Dermis microvascular lymphatic vessel endothelial cell (primary cell): ENCODE results near the gene MYOG. TPM values are rescaled to one million over a fixed set of nuclear protein-coding genes. Genes with fewer than 3 reads are reported as not detected.

Experiments
- DNase-seq, 2 donors: peaks; one replicate each; pipeline versions ENCODE4 v3.0.0 to v3.0.0-alpha.2; 2010; ENCODE audit warnings: low read depth in 2 of 2
- total RNA-seq: library from RNA; depleted of rRNA; stranded (reverse); fragments of >200 nt; gene quantifications from 2 replicates; pipeline ENCODE4 v1.2.1, GENCODE V29; 2014

MYOG gene
- total RNA-seq, 1 donor from 2014 or later = not detected

- DNase-seq = peak in 1 of 2 donors; percentile 47
Measured at GRCh38 chr1:203046984-203047630, 38.7 kb downstream of the MYOG start.

DNA sequence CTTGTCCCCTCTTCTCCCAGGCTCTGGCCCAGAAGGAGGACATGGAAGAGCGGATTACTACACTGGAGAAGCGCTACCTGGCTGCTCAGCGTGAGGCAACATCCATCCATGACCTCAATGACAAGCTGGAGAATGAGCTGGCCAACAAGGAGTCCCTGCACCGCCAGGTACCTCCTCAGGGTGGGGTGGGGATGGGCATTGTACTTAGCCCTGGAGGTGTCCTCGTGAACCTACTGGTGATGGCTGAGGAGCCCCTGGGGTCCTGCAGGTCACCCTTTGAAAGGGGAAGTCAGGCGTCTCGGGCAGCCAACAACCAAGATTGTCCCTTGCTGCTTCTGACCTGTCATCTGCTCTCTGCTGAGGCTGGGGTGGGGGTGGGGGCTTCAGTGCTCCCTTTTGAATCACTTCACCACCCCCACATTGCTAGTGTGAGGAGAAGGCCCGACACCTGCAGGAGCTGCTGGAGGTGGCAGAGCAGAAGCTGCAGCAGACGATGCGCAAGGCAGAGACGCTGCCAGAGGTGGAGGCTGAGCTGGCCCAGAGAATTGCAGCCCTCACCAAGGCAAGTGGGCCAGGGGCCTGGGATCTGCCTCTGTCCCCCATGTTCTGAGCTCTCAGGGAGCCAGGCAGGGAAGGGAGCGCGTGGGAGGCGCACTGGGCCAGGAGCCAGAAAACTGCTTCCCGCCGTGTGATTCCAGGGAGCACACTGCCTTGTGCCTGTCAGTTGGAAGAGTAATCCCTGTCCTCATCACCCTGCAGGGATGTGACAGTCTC lies 39.8 kb downstream of the MYOG start:
- DNase-seq = no peak

DNA sequence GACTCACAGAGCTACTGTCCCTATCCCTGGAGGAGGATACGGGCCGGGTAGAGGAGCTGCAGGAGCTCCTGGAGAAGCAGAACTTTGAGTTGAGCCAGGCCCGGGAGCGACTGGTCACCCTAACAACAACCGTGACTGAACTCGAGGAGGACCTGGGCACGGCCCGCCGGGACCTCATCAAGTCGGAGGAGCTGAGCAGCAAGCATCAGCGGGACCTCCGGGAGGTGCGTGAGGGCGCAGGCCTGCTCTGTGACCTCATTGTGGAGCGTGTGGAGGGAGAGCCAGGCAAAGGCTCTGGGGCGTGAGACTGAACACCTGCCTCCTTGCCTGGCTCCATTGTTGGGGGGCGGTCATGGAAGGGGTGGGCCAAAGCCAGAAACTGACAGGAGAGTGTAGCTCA lies 40.5 kb downstream of the MYOG start:
- no peak for DNase-seq

DNA sequence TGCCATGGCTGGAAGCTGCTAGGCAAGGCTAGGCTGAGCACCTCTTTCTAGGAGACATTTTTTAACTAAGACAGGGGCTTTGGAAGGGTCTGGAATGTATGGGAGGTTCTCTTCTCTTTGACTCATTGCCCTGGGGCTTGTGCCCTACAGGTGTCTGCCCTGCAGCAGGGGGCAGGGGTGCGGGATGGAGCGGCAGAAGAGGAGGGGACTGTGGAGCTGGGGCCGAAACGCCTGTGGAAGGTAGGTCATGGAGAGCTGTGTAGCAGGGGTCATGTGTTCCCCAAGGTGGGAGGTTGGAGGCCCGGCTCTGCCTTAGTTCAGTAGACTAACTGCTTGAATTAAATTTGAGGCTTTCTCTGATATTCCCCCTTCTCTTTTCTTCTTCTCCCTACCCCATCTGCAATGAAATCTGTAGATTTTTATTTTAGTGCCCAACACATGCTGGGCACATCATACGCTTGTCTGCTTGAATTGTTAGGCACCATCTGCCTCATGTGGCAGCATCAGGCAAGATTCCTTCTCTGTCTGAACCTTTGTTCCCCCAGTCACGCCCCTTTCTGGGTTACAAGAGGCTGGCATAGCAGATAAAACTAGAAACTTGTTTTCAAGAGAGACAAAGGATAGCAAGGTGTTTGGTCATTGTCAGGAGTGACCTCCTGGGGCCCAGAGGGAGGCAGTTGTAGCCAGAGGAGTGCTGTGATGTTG lies 41.1 kb downstream of the MYOG start:
- no peak for DNase-seq

GRCh38 chr1:203043830-203044545 lies 41.8 kb downstream of the MYOG start:
- DNase-seq = no peak

- no peak for DNase-seq
Measured at GRCh38 chr1:203041351-203041932, 44.4 kb downstream of the MYOG start.

DNA sequence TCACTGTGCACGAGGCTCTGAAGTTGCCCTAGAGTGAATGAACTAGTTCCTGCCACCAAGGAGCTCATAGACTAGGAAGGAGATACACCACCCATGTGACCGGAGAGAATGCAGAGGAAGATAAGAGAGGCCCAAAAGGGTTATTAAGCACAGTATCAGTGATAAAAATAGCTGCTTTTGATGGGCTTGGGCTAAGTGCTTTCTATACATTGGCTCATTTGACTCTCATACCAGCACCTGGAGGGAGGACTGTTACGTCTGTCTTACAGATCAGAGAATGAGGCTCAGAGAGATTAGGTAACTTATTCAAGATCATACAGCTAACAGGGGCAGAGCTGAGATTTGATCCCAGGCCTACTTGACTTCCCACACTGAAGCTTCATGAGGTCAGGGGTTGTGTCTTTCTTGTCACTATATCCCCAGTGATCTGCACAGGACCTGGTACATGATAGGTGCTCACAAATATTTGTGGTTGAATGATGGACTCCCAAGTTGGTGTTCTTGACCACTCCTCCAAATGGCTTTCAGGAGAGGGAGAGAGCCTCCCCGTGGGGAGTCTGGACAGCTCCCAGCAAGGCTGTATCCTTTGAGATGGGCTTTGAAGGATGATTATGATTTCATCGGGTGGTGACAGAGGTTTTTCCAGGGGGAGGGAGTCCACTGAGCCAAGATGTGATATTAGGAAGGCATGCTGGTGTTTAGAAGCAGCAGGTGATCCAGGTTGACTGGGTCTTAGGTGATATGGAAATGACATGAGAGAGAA lies 45.1 kb downstream of the MYOG start:
- no peak for DNase-seq

DNA sequence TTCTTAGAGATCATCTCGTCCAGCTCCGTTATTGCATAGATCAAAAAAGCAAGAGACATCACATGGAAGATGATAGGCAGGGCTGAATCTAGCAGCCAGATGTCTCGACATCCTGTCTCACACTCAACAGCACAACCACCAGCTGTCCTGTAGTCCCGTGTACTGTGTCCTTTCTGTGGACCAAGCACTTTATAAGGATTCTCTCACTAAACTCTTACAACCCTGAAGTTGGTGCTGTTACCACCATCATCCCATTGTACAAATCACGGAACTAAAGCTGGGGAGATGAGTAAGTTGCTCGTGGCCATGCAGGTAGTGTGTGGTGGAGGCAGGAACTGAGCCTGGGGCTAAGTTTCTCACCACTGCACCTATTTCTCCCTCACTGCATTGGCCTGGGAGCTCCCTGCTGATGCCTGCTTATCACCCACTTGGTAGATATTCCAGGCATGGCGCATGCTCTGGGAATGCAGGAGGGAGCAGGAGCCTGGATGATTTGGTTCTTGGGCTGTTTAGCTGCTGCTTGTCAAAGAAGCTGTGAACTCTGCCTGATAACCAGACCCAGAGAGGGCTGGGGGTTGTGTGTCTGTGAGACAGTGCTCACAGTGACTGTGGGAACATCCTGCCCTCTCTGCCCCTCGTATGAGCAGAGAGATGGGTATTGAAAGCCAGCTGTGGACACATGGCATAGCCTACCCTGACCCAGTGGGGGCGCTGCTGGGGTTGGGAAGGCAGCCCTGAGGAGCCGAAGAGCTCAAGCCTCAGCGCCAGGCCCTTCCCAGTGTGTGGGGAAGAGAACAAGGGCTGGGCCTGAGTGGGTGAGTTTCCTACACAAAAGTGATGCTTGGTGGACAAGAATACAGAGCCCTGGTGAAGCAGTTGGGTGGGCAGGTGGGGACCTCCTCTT lies 46.0 kb downstream of the MYOG start:
- DNase-seq = no peak

DNA sequence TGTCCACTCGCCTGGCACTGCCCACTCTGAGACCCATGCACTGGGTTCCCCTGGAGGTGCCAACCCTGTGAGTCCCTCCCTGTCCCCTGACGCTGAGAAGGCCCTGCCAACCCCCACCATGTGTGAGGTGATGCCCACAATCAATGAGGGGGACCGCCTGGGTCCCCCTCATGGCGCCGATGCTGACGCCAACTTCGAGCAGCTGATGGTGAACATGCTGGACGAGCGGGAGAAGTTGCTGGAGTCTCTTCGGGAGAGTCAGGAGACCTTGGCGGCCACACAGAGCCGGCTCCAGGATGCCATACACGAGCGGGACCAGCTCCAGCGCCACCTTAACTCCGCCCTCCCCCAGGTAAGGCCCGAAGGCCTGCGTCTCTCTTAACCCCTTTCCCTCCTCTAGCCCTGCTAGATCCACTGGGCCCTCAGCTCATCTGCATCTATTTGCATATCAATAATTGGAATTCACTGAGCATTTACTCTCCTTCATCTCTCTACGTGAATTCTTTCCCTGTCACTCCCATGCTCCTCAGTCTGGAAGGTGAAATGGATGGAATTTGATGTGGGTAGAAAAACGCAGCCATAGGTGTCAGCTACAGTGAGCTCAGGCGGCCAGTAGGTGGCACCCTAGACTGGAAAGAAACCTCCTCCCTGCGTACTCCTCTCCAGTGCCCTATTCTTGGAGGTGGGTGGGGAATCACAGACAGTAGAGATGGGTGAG lies 46.8 kb downstream of the MYOG start:
- DNase-seq = peak; percentile 35 to 66

- DNase-seq = no peak
Measured at GRCh38 chr1:203038217-203038741, 47.5 kb downstream of the MYOG start.

- DNase-seq = no peak
Measured at GRCh38 chr1:203037509-203038190, 48.2 kb downstream of the MYOG start.

GRCh38 chr1:203036537-203036936 lies 49.3 kb downstream of the MYOG start:
- DNase-seq = no peak

- DNase-seq = no peak
Measured at GRCh38 chr1:203036135-203036534, 49.7 kb downstream of the MYOG start.

DNA sequence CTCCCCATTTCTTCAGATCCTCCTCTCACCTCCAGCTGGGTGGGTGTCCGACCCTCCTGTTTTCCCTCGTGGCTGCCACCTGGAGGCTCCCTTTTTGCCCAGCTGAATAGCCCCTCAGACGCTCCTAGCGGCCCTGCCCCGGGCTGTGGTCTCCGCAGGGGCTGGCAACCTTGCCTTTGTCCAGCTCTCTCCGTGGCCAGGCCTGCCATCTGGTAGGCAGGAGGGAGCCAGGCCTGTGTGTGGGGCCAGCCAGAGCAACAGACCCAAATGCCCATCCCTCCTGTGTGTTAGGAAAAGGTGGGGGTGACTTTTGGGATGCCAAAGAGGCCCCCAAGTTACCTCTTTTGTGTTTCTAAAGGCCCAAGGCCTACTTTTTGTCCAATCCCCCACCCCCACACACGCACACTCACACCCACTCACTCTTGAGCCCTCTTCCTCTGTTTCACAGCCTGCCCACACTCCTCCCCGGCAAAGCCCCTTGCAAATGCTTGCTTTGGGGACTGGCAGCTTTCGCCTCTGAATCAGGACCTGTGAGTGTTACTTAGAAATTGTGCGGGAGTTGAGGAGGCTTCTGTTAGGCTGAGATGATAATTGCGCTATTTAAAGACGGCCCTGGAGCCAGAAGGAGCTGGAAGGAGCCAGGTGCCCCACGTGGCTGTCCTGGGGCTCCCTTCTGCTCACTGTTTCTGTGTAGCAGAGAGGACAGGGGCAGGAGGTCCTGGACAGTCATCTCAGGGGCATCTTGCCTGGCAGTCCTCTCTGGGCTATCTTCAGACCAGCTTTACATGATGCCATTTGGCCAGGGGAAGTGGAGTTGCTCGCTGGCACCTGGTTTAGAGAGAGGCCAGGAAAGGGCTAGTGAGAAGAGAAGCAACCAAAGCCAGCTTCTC lies 50.5 kb downstream of the MYOG start:
- DNase-seq = no peak

GRCh38 chr1:203034422-203035110 lies 51.2 kb downstream of the MYOG start:
- DNase-seq = no peak

DNA sequence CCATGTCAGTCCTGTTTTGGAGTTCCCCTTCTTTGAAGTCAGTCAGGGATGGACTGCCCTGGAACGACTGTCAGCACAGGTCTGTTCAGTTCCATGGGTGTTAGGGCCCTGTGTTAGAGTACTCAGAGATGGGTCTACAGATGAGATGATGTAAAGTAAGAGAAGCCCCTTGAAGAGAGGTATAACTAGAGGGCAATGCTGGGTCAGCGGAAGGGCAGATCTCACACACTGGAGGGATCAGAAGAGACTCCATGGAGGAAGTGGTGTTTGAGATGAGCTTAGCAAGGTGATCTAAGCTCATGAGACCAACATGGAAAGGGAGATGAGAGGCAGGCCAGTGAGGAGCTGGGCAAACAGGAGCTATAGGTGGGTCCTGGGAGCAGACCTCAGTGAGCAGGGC lies 51.9 kb downstream of the MYOG start:
- no peak for DNase-seq

DNA sequence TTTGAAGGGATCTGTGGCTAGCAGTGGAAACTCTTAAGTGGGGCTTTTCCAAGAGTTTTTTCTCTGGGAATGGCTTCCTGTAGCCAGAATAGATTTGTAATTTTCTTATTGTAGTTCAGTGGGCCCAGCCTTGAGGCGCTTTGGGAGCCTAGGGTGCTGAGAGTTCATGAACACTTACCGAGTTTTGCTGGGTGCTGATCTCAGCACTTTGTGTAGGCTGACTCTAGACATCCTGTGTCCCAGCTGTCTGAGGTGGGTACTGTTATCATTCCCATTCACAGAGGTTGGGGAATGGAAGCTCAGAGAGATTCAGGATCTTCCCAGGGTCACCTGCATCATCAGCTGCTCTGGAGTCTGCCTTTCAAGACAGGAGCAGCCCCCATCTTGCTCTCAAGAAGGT lies 52.5 kb downstream of the MYOG start:
- no peak for DNase-seq
